Caco-2 (cell line): ENCODE results near the gene TMED8. TPM values are rescaled to one million over a fixed set of nuclear protein-coding genes. Genes with fewer than 3 reads are reported as not detected.

Experiments used
- BruUV-seq: library from RNA; stranded (reverse); fragments of 400-500 nt; replicated peaks from 2 replicates; lab custom pipeline; 2021; lab: Mats Ljungman, UMichigan
- CTCF ChIA-PET: fragments of 300-600 bp; sonication (Branson Sonifier 250); formaldehyde crosslinking; loops from one replicate; lab custom pipeline; 2022; ENCODE audit warnings: antibody characterized with exemption; lab: Charles Lee
- POLR2A ChIA-PET: fragments of 300-600 bp; sonication (Branson Sonifier 250); formaldehyde crosslinking; loops from one replicate; lab custom pipeline; 2022; ENCODE audit warnings: antibody characterized with exemption; lab: Charles Lee
- DNase-seq, 2 experiments: peaks; one replicate each; pipeline versions ENCODE4 v3.0.0 to v3.0.0-alpha.2; 2020 to 2022
- H3K27me3 ChIP-seq: replicated peaks from 2 replicates; pipeline ENCODE4 v1.6.0; 2011; ENCODE audit warnings: low read length; ENCODE audit not compliant: control insufficient read depth, insufficient read depth
- H3K36me3 ChIP-seq: 2 replicates; pipeline ENCODE4 v1.5.1; 2011; ENCODE audit warnings: low read length; ENCODE audit not compliant: control insufficient read depth, insufficient read depth
- H3K4me1 ChIP-seq: fragments of 250-450 bp; sonication (Bioruptor Pico); 2 replicates; pipeline ENCODE4 v1.5.1; 2020; ENCODE audit warnings: mild to moderate bottlenecking
- H3K4me3 ChIP-seq: 2 replicates; pipeline ENCODE4 v1.5.1; 2011; ENCODE audit warnings: low read depth, mild to moderate bottlenecking, control low read depth, low read length
- H3K9me3 ChIP-seq: fragments of 250-450 bp; sonication (Bioruptor Pico); 2 replicates; pipeline ENCODE4 v1.5.1; 2020; ENCODE audit warnings: mild to moderate bottlenecking, moderate library complexity
- H3K27ac Mint-ChIP-seq: one replicate; pipeline ENCODE4 v1.8.0; 2022; ENCODE audit warnings: mixed read lengths; ENCODE audit not compliant: unreplicated experiment
- H3K27me3 Mint-ChIP-seq: one replicate; pipeline ENCODE4 v1.8.0; 2022; ENCODE audit warnings: mixed read lengths; ENCODE audit not compliant: insufficient read depth, unreplicated experiment
- H3K36me3 Mint-ChIP-seq: one replicate; pipeline ENCODE4 v1.8.0; 2022; ENCODE audit warnings: mild to moderate bottlenecking, mixed read lengths; ENCODE audit not compliant: insufficient read depth, unreplicated experiment
- H3K4me1 Mint-ChIP-seq: one replicate; pipeline ENCODE4 v1.8.0; 2022; ENCODE audit warnings: low read depth, mixed read lengths; ENCODE audit not compliant: unreplicated experiment
- H3K4me3 Mint-ChIP-seq: one replicate; pipeline ENCODE4 v1.8.0; 2022; ENCODE audit warnings: mild to moderate bottlenecking, moderate library complexity, mixed read lengths; ENCODE audit not compliant: unreplicated experiment
- H3K9me3 Mint-ChIP-seq: one replicate; pipeline ENCODE4 v1.8.0; 2022; ENCODE audit warnings: mixed read lengths; ENCODE audit not compliant: unreplicated experiment
- CTCF ChIP-seq, 2 experiments: fragments of 200-600 bp in 1 of 2; IDR thresholded peaks; 1 replicate in 1 of 2; 2 replicates in 1 of 2; pipeline versions ENCODE4 v1.5.1 to v1.8.0; 2011 to 2022; ENCODE audit warnings: antibody characterized with exemption in 1 of 2, control low read depth in 1 of 2, inconsistent platforms in 1 of 2, low read depth in 1 of 2, low read length in 1 of 2, mild to moderate bottlenecking in 1 of 2, moderate library complexity in 1 of 2; ENCODE audit not compliant: insufficient read depth in 1 of 2, severe bottlenecking in 1 of 2, unreplicated experiment in 1 of 2
- intact Hi-C: fragments of 100-400 bp; cut with micrococcal nuclease; formaldehyde crosslinking; loops from one replicate; pipeline ENCODE4 v1.10.0; 2022; ENCODE audit not compliant: unreplicated experiment
- total RNA-seq: library from RNA; stranded (reverse); gene quantifications from 2 replicates; pipeline ENCODE4 v1.2.3, GENCODE V29; 2022

Gene TMED8
- total RNA-seq, 1 experiment from 2014 or later, result 14.1 TPM

- Mint-ChIP-seq H3K4me3 (no peak overlapping the region), H3K9me3 (no peaks in the 10 kb centered on the region), H3K27me3 (no peaks in the 10 kb centered on the region), H3K36me3 (peaks cover under 1% of the 10 kb centered on the region), H3K4me1 (peaks cover 9% of the 10 kb centered on the region), H3K27ac (peak overlapping the region; percentile 61)
- Histone ChIP-seq H3K4me3 (no peak overlapping the region), H3K27me3 (no peaks in the 10 kb centered on the region), H3K36me3 (no peaks in the 10 kb centered on the region), H3K4me1 (peaks cover 36% of the 10 kb centered on the region), H3K9me3 (no peaks in the 10 kb centered on the region)
- no TSS peak for BruUV-seq
- DNase-seq, result no peak
- no peak for TF ChIP-seq CTCF (IDR thresholded peaks at IDR 0.05; ENCODE audit: insufficient read depth in 1 of 2, low read depth in 1 of 2, low read length in 1 of 2, severe bottlenecking in 1 of 2, unreplicated experiment in 1 of 2)
- CTCF ChIA-PET, result interaction anchor here (0.7 to 3.0 kb wide), 9 partner anchors 8 to 870 kb away, joined by 3 to 66 read pairs (median 6); partner anchors contain the start of genes SAMD15 and TMED8
- intact Hi-C loops, result no loop called here
- POLR2A ChIA-PET, result no interaction called here
Observed at GRCh38 chr14:77314539-77315457, 62.1 kb downstream of the TMED8 start.

GRCh38 chr14:77314043-77314442 lies 62.9 kb downstream of the TMED8 start:
- TF ChIP-seq CTCF (IDR thresholded peaks at IDR 0.05; ENCODE audit: insufficient read depth in 1 of 2, low read depth in 1 of 2, low read length in 1 of 2, severe bottlenecking in 1 of 2, unreplicated experiment in 1 of 2), result no peak
- peaks cover 9% of the 10 kb centered on the region for H3K4me1 Mint-ChIP-seq
- peaks cover 34% of the 10 kb centered on the region for H3K4me1 ChIP-seq

GRCh38 chr14:77313371-77313770 lies 63.5 kb downstream of the TMED8 start:
- no TSS peak for BruUV-seq
- H3K27me3 ChIP-seq, result no peaks in the 10 kb centered on the region

More at GRCh38 chr14:77314043-77314442, 62.9 kb downstream of the TMED8 start:
- H3K36me3 ChIP-seq, result no peaks in the 10 kb centered on the region
- H3K9me3 ChIP-seq, result no peaks in the 10 kb centered on the region
- no peaks in the 10 kb centered on the region for H3K9me3 Mint-ChIP-seq
- H3K27ac Mint-ChIP-seq, result peak overlapping the region; percentile 61
- peak overlapping the region; percentile 14 for H3K4me3 Mint-ChIP-seq
- ChIA-PET CTCF (interaction anchor here (1.0 to 2.2 kb wide), 2 partner anchors 10 to 101 kb away, joined by 4 to 9 read pairs; no protein-coding TSS in a partner anchor), POLR2A (interaction anchor here (0.6 kb wide), 1 partner anchor 425 kb away, joined by 3 read pairs; no protein-coding TSS in a partner anchor)
- intact Hi-C loops, result no loop called here
- peak; percentile 51 to 74 for DNase-seq
- H3K4me3 ChIP-seq, result no peak overlapping the region
- BruUV-seq, result no TSS peak
- no peaks in the 10 kb centered on the region for H3K36me3 Mint-ChIP-seq
- H3K27me3 ChIP-seq, result no peaks in the 10 kb centered on the region
- no peaks in the 10 kb centered on the region for H3K27me3 Mint-ChIP-seq

More at GRCh38 chr14:77313371-77313770, 63.5 kb downstream of the TMED8 start:
- Mint-ChIP-seq H3K4me1 (peaks cover 9% of the 10 kb centered on the region), H3K36me3 (no peaks in the 10 kb centered on the region), H3K4me3 (no peak overlapping the region), H3K27ac (peak overlapping the region; percentile 61), H3K27me3 (no peaks in the 10 kb centered on the region), H3K9me3 (no peaks in the 10 kb centered on the region)
- ChIA-PET CTCF (interaction anchor here (2.2 kb wide), 1 partner anchor 10 kb away, joined by 9 read pairs; no protein-coding TSS in a partner anchor), POLR2A (no interaction called here)
- Histone ChIP-seq H3K4me3 (no peak overlapping the region), H3K36me3 (no peaks in the 10 kb centered on the region), H3K4me1 (peaks cover 34% of the 10 kb centered on the region), H3K9me3 (no peaks in the 10 kb centered on the region)
- intact Hi-C loops, result no loop called here
- no peak for TF ChIP-seq CTCF (IDR thresholded peaks at IDR 0.05; ENCODE audit: insufficient read depth in 1 of 2, low read depth in 1 of 2, low read length in 1 of 2, severe bottlenecking in 1 of 2, unreplicated experiment in 1 of 2)
- no peak for DNase-seq
